ENCODE data around the gene LUZP2. TPM values are rescaled to one million over a fixed set of nuclear protein-coding genes. Genes with fewer than 3 reads are reported as not detected.

The LUZP2 gene
- polyA plus RNA-seq, 3 donors: 0.04 to 0.34 TPM; not detected in 1

DNA sequence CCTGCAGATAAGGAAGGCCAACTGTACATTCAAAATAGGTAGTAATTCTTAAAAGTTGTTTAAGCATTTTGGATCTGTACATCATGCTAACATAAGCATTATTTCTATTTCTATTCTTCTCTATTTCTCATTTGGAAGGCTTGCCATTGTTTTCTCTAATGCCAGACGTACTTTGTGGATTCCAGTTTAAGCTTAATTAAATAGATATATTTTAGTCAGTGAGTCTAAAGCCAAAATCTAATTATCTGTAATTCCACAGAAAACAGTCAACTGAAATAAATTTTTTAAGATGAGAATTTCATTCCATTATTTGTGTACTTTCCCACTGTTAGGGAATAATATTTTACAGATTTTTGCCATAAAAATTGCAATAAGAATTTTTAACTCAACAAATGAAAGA lies 123.0 kb downstream of the LUZP2 start:
- WGBS, 3 donors: 74 to 81% (median 74%) methylated on average over 1 of the region's 1 CpG
- H3K27ac ChIP-seq (ENCODE audit: low read depth, low read length): no peak overlapping the region

DNA sequence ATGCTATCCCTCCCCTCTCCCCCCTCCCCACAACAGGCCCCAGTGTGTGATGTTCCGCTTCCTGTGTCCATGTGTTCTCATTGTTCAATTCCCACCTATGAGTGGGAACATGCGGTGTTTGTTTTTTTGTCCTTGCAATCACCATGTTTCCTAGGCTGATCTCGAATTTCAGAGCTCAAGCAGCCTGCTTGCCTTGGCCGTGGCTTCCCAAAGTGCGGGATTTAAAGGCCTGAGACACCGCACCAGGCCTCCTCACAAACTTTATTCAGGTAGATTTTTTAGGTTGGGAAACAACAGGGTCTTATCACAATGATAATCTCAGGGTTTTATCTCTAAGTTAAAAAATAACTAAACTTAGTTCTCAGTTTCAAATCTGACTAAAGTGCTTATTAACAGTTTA lies 125.4 kb downstream of the LUZP2 start:
- 63 to 84% (median 69%) methylated on average over 6 of the region's 6 CpGs for WGBS, 3 donors
- no peak overlapping the region for H3K27ac ChIP-seq (ENCODE audit: low read depth, low read length)

GRCh38 chr11:24623121-24623520 lies 126.3 kb downstream of the LUZP2 start:
- WGBS, 3 donors: 1 to 46% (median 45%) methylated on average over 1 of the region's 1 CpG
- no peak overlapping the region for H3K27ac ChIP-seq (ENCODE audit: low read depth, low read length)

DNA sequence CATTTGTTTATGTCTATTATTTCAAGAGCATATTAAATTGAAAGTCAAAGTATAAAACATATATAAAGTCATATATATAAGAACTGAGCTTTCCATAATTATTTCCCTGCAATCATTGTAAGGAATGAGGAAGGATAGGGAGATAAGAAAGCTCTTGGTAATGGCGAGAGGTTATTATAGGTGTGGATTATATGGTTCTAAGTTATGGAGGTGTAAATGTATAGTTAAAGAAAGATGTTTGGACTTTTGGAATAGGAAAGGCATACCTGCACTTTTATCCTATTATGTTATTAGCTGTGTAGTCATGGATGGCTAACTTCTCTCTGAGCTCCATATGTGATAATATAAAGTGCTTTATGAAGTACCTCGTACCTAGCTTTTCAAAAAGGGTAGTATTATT lies 127.6 kb downstream of the LUZP2 start:
- WGBS, 3 donors: 43 to 86% (median 84%) methylated on average over 2 of the region's 2 CpGs
- H3K27ac ChIP-seq (ENCODE audit: low read depth, low read length): no peak overlapping the region

DNA sequence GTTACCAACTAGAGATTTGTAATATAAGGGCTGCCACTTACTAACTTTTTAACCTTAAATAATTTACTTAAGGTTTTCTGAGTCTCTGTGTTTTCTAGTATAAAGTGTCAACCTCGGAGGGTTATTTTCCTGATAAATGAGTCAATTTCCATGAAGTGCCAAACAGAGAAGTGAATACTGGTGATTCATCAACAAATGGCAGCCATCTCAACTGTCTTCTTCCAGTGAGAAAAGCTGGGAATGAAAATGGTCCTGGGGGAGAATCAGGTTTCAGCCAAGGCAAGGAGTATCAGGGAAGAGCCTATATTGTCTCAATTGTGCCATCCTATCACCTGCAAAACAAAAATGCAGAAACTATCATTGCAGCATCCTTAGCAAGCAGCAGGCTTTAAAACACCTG lies 129.1 kb downstream of the LUZP2 start:
- H3K27ac ChIP-seq (ENCODE audit: low read depth, low read length): no peak overlapping the region
- WGBS, 3 donors: 33 to 57% (median 55%) methylated on average over 1 of the region's 1 CpG

- WGBS, 3 donors: 81 to 88% (median 82%) methylated on average over 5 of the region's 5 CpGs
- no peak overlapping the region for H3K27ac ChIP-seq (ENCODE audit: low read depth, low read length)
These were observed 131.4 kb downstream of the LUZP2 start for GRCh38 chr11:24628224-24628776.

- H3K27ac ChIP-seq (ENCODE audit: low read depth, low read length): no peak overlapping the region
- WGBS, 3 donors: 71 to 80% (median 74%) methylated on average over 4 of the region's 4 CpGs
These were observed 137.8 kb downstream of the LUZP2 start for GRCh38 chr11:24634606-24635160.

- WGBS, 3 donors: 81 to 85% (median 85%) methylated on average over 5 of the region's 5 CpGs
These were observed 138.9 kb downstream of the LUZP2 start for GRCh38 chr11:24635588-24636290.

GRCh38 chr11:24636291-24636629 lies 139.4 kb downstream of the LUZP2 start:
- no peak overlapping the region for H3K27ac ChIP-seq (ENCODE audit: low read depth, low read length)
- WGBS, 3 donors: 78 to 84% (median 80%) methylated on average over 1 of the region's 1 CpG

More at GRCh38 chr11:24635588-24636290, 138.9 kb downstream of the LUZP2 start:
- H3K27ac ChIP-seq (ENCODE audit: low read depth, low read length): no peak overlapping the region

DNA sequence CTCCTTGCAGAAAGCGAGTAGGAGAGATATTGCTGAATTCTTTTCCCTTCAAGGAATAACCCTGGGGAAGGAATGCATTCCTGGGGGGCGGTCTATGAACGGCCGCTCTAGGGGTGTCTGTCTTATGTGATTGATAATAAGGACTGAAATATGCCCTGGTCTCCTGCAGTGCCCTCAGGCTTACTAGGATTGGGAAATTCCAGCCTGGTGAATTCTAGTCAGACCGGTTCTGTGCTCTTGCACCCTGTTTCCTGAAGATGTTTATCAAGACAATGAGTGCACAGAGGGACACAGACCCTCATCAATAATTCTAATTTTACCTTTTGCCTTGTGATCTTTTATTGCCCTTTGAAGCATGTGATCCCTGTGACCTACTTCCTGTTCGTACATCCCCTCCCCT lies 140.7 kb downstream of the LUZP2 start:
- WGBS, 3 donors: 54 to 77% (median 74%) methylated on average over 6 of the region's 6 CpGs
- no peak overlapping the region for H3K27ac ChIP-seq (ENCODE audit: low read depth, low read length)

- no peak overlapping the region for H3K27ac ChIP-seq (ENCODE audit: low read depth, low read length)
These were observed 145.8 kb downstream of the LUZP2 start for GRCh38 chr11:24642648-24643047.

- no peak overlapping the region for H3K27ac ChIP-seq (ENCODE audit: low read depth, low read length)
These were observed 148.7 kb downstream of the LUZP2 start for GRCh38 chr11:24645563-24645962.

GRCh38 chr11:24651873-24652272 lies 155.0 kb downstream of the LUZP2 start:
- WGBS, 3 donors: 78 to 83% (median 80%) methylated on average over 2 of the region's 2 CpGs
- no peak overlapping the region for H3K27ac ChIP-seq (ENCODE audit: low read depth, low read length)

GRCh38 chr11:24653901-24654300 lies 157.0 kb downstream of the LUZP2 start:
- no peak overlapping the region for H3K27ac ChIP-seq (ENCODE audit: low read depth, low read length)
- WGBS, 3 donors: 88 to 92% (median 91%) methylated on average over 4 of the region's 4 CpGs

DNA sequence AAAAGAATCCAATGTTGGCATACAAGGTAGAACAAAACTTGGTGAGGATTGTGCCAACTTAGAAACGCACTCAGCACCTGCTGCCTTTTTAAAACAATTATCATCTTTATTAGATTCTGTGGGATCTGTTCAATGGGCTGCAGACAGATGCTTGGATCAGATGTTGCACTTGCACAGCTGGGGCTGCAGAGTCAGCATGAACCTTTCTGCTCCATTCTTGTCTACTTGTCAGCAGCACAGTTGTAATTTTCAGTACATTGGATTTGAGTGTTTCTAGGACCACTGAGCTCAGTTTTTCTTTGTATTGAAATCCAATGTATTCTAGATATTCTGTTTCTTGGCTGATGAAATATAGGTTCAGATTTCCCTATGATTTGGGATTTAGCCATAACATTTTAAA lies 164.5 kb downstream of the LUZP2 start:
- H3K27ac ChIP-seq (ENCODE audit: low read depth, low read length): no peak overlapping the region
- 57 to 62% (median 59%) methylated on average over 1 of the region's 1 CpG for WGBS, 3 donors

GRCh38 chr11:24664399-24664798 lies 167.5 kb downstream of the LUZP2 start:
- H3K27ac ChIP-seq (ENCODE audit: low read depth, low read length): no peak overlapping the region
- WGBS, 3 donors: 86 to 91% (median 87%) methylated on average over 1 of the region's 1 CpG

DNA sequence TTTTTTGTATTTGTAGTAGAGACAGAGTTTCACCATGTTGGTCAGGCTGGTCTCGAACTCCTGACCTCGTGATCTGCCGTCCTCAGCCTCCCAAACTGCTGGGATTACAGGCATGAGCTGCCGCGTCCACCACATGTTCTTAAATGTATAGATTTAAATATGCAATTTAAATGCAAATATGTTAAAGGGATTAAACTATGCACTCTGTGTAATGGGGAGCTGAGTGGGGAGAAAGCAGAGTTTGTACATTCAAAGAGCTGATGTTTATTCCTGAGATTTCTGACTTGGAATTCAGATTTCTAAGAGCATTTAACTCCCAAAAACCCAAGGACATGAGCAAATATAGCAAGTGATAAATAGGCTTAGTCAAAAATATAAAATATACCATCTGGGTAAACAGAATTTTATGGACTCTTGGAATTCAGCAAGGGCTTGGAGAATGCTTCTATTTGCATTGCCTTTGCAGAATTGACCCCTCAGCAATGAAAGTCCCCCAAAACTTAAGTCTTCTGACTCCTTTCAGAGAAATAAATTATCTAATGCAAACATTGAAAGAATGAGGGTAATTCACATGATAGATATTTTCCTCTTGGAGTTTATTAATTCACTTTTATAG lies 170.6 kb downstream of the LUZP2 start:
- WGBS, 3 donors: 90 to 96% (median 94%) methylated on average over 5 of the region's 5 CpGs
- H3K27ac ChIP-seq (ENCODE audit: low read depth, low read length): no peak overlapping the region

GRCh38 chr11:24678703-24679348 lies 182.0 kb downstream of the LUZP2 start:
- H3K27ac ChIP-seq (ENCODE audit: low read depth, low read length): no peak overlapping the region
- 62 to 80% (median 77%) methylated on average over 5 of the region's 5 CpGs for WGBS, 3 donors

- no peak overlapping the region for H3K27ac ChIP-seq (ENCODE audit: low read depth, low read length)
- WGBS, 3 donors: 75 to 81% (median 78%) methylated on average over 2 of the region's 2 CpGs
These were observed 183.0 kb downstream of the LUZP2 start for GRCh38 chr11:24679821-24680351.
